GM21526 (cell line): ENCODE results near the gene PALMD.

Experiments used
- ATAC-seq: cut with Tn5 transposase; IDR thresholded peaks from one replicate; pipeline ENCODE4 v1.9.1; 2021; ENCODE audit warnings: moderate library complexity; ENCODE audit not compliant: unreplicated experiment, low FRiP score

Gene PALMD

GRCh38 chr1:99657213-99658030 lies 11.5 kb downstream of the PALMD start:
- no peak for ATAC-seq

GRCh38 chr1:99658031-99658290 lies 12.0 kb downstream of the PALMD start:
- ATAC-seq = no peak

GRCh38 chr1:99659755-99660210 lies 13.9 kb downstream of the PALMD start:
- no peak for ATAC-seq

- no peak for ATAC-seq
Observed at GRCh38 chr1:99660496-99660895, 14.6 kb downstream of the PALMD start.

- no peak for ATAC-seq
Observed at GRCh38 chr1:99661780-99662179, 15.9 kb downstream of the PALMD start.

- no peak for ATAC-seq
Observed at GRCh38 chr1:99662539-99663080, 16.7 kb downstream of the PALMD start.

- ATAC-seq = no peak
Observed at GRCh38 chr1:99663501-99663900, 17.6 kb downstream of the PALMD start.

GRCh38 chr1:99665212-99665611 lies 19.3 kb downstream of the PALMD start:
- no peak for ATAC-seq

- no peak for ATAC-seq
Observed at GRCh38 chr1:99669376-99669775, 23.5 kb downstream of the PALMD start.

- no peak for ATAC-seq
Observed at GRCh38 chr1:99669821-99670220, 23.9 kb downstream of the PALMD start.

- ATAC-seq = no peak
Observed at GRCh38 chr1:99670583-99670982, 24.7 kb downstream of the PALMD start.

GRCh38 chr1:99672038-99672437 lies 26.1 kb downstream of the PALMD start:
- ATAC-seq = no peak

- no peak for ATAC-seq
Observed at GRCh38 chr1:99672530-99673213, 26.8 kb downstream of the PALMD start.

- ATAC-seq = no peak
Observed at GRCh38 chr1:99673315-99673714, 27.4 kb downstream of the PALMD start.

GRCh38 chr1:99674115-99675064 lies 28.5 kb downstream of the PALMD start:
- no peak for ATAC-seq

- ATAC-seq = no peak
Observed at GRCh38 chr1:99675292-99675691, 29.4 kb downstream of the PALMD start.

- ATAC-seq = no peak
Observed at GRCh38 chr1:99675994-99676393, 30.1 kb downstream of the PALMD start.

GRCh38 chr1:99676876-99677275 lies 31.0 kb downstream of the PALMD start:
- ATAC-seq = no peak

GRCh38 chr1:99677416-99677815 lies 31.5 kb downstream of the PALMD start:
- no peak for ATAC-seq

- no peak for ATAC-seq
Observed at GRCh38 chr1:99680270-99680669, 34.4 kb downstream of the PALMD start.

GRCh38 chr1:99681583-99681982 lies 35.7 kb downstream of the PALMD start:
- ATAC-seq = no peak
